Tibial nerve (tissue), 4 donors: ENCODE results near the gene ACTL6B. TPM values are rescaled to one million over a fixed set of nuclear protein-coding genes. Genes with fewer than 3 reads are reported as not detected.

Experiments used
- DNase-seq, 2 donors: peaks; one replicate each; pipeline ENCODE4 v3.0.0-alpha.2; 2019; ENCODE audit warnings: low spot score in 2 of 2
- H3K27ac ChIP-seq, 4 donors: fragments of 200-600 bp; sonication (generic) in 3 of 4; one replicate each; pipeline ENCODE4 v1.5.1; 2017 to 2019; ENCODE audit warnings: mild to moderate bottlenecking in 1 of 4
- H3K27me3 ChIP-seq, 2 donors: fragments of 200-600 bp; sonication (generic) in 1 of 2; one replicate each; pipeline versions ENCODE4 v1.5.1 to v1.6.0; 2017 to 2019
- H3K36me3 ChIP-seq, 3 donors: fragments of 200-600 bp; sonication (generic); one replicate each; pipeline ENCODE4 v1.5.1; 2018 to 2019
- H3K4me1 ChIP-seq, 4 donors: fragments of 200-600 bp; sonication (generic) in 3 of 4; one replicate each; pipeline ENCODE4 v1.5.1; 2017 to 2019
- H3K4me3 ChIP-seq, 4 donors: fragments of 200-600 bp; sonication (generic) in 3 of 4; one replicate each; pipeline ENCODE4 v1.5.1; 2017 to 2019; ENCODE audit warnings: mild to moderate bottlenecking in 1 of 4, moderate library complexity in 1 of 4
- H3K9me3 ChIP-seq, 4 donors: fragments of 200-600 bp; sonication (generic) in 3 of 4; one replicate each; pipeline ENCODE4 v1.5.1; 2017 to 2019
- CTCF ChIP-seq, 5 experiments: fragments of 200-600 bp in 3 of 5; fragments of 450-650 bp in 2 of 5; sonication (generic) in 3 of 5; IDR thresholded peaks; one replicate each; pipeline ENCODE4 v1.5.1; 2016 to 2019; ENCODE audit warnings: antibody characterized with exemption in 5 of 5, mild to moderate bottlenecking in 3 of 5, moderate library complexity in 2 of 5
- EP300 ChIP-seq, 2 donors: sonication (generic); formaldehyde crosslinking; IDR thresholded peaks; one replicate each; pipeline ENCODE4 v1.6.1; 2017; ENCODE audit warnings: antibody characterized with exemption in 2 of 2, mild to moderate bottlenecking in 1 of 2
- POLR2A ChIP-seq, 2 donors: fragments of 450-650 bp; IDR thresholded peaks; one replicate each; pipeline ENCODE4 v1.6.1; 2017; ENCODE audit warnings: antibody characterized with exemption in 2 of 2, mild to moderate bottlenecking in 2 of 2, moderate library complexity in 2 of 2
- WGBS, 2 donors: methylation state at CpG; one replicate each; pipeline ENCODE4 v1.1.5; 2018; 5-methylcytosine and 5-hydroxymethylcytosine counted together
- total RNA-seq, 4 donors: library from RNA; depleted of rRNA; stranded (reverse); fragments of >200 nt; gene quantifications; one replicate each; pipeline ENCODE4 v1.1.0, GENCODE V29; 2016

ACTL6B gene
- total RNA-seq, 4 donors from 2014 or later: not detected

GRCh38 chr7:100674411-100675104 is 18.3 kb upstream of the ACTL6B start:
- Histone ChIP-seq H3K4me1 (peaks cover 0 to 46% (median 21%) of the 10 kb centered on the region in 4 donors), H3K27me3 (no peaks in the 10 kb centered on the region), H3K27ac (peak overlapping the region; percentile 97 to 99 (median 98)), H3K36me3 (peaks cover 8 to 32% (median 23%) of the 10 kb centered on the region in 3 donors), H3K4me3 (peak overlapping the region; percentile 91 to 100 (median 96)), H3K9me3 (no peaks in the 10 kb centered on the region)
- DNase-seq: no peak
- no peak for TF ChIP-seq EP300 (IDR thresholded peaks at IDR 0.05)
- no peak for TF ChIP-seq POLR2A (IDR thresholded peaks at IDR 0.05)
- TF ChIP-seq CTCF (IDR thresholded peaks at IDR 0.05): no peak
- WGBS, 2 donors: 1% methylated on average over 39 to 43 of the region's 43 CpGs

GRCh38 chr7:100673942-100674410 is 17.7 kb upstream of the ACTL6B start:
- no peaks in the 10 kb centered on the region for H3K27me3 ChIP-seq
- H3K4me3 ChIP-seq: peak overlapping the region; percentile 91 to 100 (median 96)
- 1% methylated on average over 26 to 32 of the region's 34 CpGs for WGBS, 2 donors
- TF ChIP-seq POLR2A (IDR thresholded peaks at IDR 0.05): no peak
- TF ChIP-seq CTCF (IDR thresholded peaks at IDR 0.05): no peak
- TF ChIP-seq EP300 (IDR thresholded peaks at IDR 0.05): no peak
- H3K27ac ChIP-seq: peak overlapping the region; percentile 97 to 99 (median 98)
- peaks cover 0 to 41% (median 15%) of the 10 kb centered on the region in 4 donors for H3K4me1 ChIP-seq
- peaks cover 6 to 27% (median 23%) of the 10 kb centered on the region in 3 donors for H3K36me3 ChIP-seq
- no peaks in the 10 kb centered on the region for H3K9me3 ChIP-seq
- peak in 1 of 2 donors; percentile 54 for DNase-seq

GRCh38 chr7:100673302-100673941 is 17.2 kb upstream of the ACTL6B start, which contains the start of gene GNB2:
Gene GNB2 (plus strand): TSS chr7:100673740. CDS start chr7:100676266, 2,526 bp downstream.
- H3K27me3 ChIP-seq: no peaks in the 10 kb centered on the region
- H3K27ac ChIP-seq: peak within 1 kb of the TSS; percentile 97 to 99 (median 98)
- DNase-seq: peak; percentile 99
- no peaks in the 10 kb centered on the region for H3K9me3 ChIP-seq
- peak within 1 kb of the TSS; percentile 91 to 100 (median 96) for H3K4me3 ChIP-seq
- H3K36me3 ChIP-seq: peaks cover 6 to 21% (median 19%) of the 10 kb centered on the region in 3 donors
- TF ChIP-seq EP300 (IDR thresholded peaks at IDR 0.05) (peak; percentile 87 to 98), CTCF (IDR thresholded peaks at IDR 0.05) (peak in 2 of 5 experiments; percentile 50 to 68), POLR2A (IDR thresholded peaks at IDR 0.05) (peak; percentile 94 to 95)
- 0 to 1% methylated on average over 8 to 61 of the region's 65 CpGs for WGBS, 2 donors
- peaks cover 0 to 35% (median 11%) of the 10 kb centered on the region in 4 donors for H3K4me1 ChIP-seq

GRCh38 chr7:100671353-100672327 is 15.4 kb upstream of the ACTL6B start:
- WGBS, 2 donors: 94% methylated on average over 18 of the region's 18 CpGs
- Histone ChIP-seq H3K27ac (no peak overlapping the region), H3K27me3 (no peaks in the 10 kb centered on the region), H3K36me3 (peaks cover 0 to 3% (median under 1%) of the 10 kb centered on the region in 3 donors), H3K9me3 (no peaks in the 10 kb centered on the region), H3K4me3 (no peak overlapping the region), H3K4me1 (peaks cover 0 to 17% (median 10%) of the 10 kb centered on the region in 4 donors)
- TF ChIP-seq POLR2A (IDR thresholded peaks at IDR 0.05): no peak
- TF ChIP-seq CTCF (IDR thresholded peaks at IDR 0.05): no peak
- no peak for TF ChIP-seq EP300 (IDR thresholded peaks at IDR 0.05)
- no peak for DNase-seq
